GM12873 (cell line): Measurements from ENCODE around the gene GRAMD1A.

Experiments
- TF ChIP-seq, protein P1 (sequence below): IDR thresholded peaks from 2 replicates; pipeline ENCODE4 v1.5.1; 2012; ENCODE audit warnings: low read depth, mild to moderate bottlenecking, moderate library complexity, low read length, control low read depth; ENCODE audit not compliant: insufficient read depth; ENCODE audit errors: missing control alignments

GRAMD1A gene

DNA sequence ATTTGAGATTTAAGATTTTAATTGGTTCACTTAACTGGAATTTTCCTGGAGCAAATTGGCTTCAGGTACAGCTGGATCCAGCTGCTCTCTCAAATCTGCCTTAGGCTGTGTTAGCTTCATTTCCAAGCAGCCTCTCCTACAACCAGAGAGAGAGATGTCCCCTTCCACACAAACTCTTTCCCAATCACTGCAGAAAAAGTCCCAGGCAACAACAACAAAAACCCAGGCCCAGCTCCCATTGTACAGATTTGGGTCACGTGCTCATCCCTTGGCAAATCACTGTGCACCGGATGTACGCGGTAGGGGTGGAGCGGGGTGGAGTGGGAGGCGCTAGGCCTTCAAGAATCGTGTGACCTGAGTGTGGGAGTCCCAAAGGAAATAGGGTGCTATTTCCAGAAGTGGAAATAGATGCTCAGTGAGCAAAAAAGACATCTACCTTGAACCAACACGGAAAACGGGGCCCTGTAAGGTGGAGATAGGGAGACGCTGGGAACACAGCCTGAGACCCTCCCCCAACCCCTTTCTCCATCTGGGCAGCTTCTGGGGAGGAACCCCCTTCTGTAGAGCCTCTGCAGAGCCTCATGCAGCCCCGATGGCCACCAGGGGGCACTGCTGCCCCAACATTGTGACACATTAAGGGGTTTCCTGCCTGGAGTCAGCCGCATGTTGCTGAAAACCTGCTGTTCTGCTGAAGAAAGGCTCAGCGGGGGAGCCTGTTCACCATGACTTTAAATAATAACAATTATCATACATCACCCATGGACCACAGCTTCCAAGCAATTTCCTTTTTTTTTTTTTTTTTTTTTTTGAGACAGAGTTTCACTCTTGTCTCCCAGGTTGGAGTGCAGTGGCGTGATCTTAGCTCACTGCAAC, 66.8 kb downstream of the GRAMD1A start:
- TF ChIP-seq, protein P1, sequence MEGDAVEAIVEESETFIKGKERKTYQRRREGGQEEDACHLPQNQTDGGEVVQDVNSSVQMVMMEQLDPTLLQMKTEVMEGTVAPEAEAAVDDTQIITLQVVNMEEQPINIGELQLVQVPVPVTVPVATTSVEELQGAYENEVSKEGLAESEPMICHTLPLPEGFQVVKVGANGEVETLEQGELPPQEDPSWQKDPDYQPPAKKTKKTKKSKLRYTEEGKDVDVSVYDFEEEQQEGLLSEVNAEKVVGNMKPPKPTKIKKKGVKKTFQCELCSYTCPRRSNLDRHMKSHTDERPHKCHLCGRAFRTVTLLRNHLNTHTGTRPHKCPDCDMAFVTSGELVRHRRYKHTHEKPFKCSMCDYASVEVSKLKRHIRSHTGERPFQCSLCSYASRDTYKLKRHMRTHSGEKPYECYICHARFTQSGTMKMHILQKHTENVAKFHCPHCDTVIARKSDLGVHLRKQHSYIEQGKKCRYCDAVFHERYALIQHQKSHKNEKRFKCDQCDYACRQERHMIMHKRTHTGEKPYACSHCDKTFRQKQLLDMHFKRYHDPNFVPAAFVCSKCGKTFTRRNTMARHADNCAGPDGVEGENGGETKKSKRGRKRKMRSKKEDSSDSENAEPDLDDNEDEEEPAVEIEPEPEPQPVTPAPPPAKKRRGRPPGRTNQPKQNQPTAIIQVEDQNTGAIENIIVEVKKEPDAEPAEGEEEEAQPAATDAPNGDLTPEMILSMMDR, result peak; percentile 95

DNA sequence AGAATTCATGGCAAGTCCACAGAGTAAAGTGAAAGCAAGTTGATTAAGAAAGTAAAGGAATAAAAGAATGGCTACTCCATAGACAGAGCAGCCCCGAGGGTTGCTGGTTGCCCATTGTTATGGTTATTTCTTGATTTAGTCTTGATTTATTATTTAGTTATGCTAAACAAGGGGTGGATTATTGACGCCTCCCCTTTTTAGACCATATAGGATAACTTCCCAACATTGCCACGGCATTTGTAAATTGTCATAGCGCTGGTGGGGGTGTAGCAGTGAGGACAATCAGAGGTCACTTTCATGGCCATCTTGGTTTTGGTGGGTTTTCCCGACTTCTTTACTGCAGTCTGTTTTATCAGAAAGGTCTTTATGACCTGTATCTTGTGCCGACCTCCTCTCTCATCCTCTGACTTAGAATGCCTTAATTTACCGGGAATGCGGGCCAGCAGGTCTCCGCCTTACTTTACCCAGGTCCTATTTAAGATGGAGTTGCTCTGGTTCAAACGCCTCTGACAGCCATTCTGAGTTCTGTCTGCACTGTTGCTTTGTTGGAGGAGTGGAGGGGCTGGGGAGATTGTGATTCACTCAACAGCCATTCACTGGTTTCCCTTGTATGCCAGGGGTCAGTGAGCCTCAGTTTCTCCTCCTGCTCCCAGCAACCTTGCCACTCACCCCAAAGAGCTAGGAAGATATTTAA, 69.0 kb downstream of the GRAMD1A start:
- TF ChIP-seq, protein P1, result no peak

DNA sequence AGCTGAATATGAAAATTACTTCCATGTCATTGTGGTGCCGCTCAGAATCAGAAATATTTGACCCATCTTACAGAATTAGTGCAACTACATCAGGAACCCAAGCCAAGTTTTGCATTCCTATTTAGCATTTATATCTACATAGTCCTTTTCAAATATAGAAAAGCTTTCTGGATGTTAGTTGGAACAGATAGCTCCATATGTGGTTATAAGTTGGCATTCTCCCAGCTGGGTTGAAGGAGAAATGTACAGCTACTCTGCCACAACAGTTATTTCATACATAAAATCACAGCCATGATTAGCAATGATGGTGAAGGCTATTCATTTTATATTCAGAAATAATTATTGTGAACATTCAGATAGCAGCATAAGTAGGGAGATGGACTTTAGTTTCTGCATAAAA, 69.6 kb downstream of the GRAMD1A start:
- TF ChIP-seq, protein P1, result no peak

DNA sequence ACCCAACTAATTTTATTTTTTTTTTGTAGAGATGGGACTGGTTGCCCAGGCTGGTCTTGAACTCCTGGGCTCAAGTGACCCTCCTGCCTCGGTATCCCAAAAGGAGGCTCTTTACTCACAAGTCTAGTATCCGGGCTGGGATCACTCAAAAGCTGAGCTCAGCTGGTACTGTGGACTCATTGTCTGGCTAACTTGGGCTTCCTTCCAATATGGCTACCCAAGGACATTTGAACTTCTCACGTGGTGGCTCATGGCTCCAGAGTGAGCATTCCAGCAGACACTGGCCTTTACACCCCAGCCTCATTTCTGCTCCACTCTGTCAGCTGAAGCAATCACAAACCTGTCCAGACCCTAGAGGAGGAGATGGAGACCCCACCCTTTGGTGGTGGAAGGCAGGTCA, 70.3 kb downstream of the GRAMD1A start:
- TF ChIP-seq, protein P1, result no peak

DNA sequence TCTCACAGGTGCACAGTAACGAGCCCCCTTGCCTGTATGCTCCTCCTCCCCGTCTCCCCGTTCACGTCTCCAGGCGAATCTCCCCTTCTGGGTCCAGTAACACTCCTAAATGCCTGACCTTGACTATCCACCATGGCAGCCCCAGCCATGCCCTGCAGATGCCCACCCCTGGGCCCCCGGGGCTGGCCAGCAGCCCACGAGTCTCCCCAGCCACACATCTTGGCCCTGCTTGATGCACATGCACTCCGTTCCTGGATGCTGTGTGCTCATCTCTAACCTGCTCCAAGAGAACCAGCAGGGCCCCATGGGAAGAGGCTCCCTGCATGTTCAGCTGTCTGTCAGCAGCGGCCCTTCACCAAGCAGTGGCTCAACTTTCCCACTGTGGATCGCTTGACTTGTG, 73.4 kb downstream of the GRAMD1A start:
- TF ChIP-seq, protein P1, result no peak

DNA sequence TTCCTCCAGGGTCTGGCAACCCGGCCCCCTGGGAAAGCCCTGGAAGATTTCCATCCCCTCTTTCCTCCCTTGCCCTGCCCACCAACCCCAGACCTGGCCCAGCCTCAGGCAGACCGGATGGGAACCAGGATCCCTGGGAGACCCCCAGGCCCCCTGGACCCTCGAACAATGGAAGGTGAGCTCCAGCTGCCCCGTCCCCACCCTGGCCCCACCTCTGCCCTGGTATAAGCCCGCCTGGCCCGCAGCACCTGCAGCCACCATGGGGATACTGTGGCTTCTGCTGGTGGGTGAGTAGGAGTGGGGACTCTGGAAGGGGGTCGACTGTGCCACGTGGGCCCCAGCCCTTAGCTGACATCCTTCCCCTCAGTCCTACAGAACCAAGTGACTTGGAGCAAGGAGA, 73.8 kb downstream of the GRAMD1A start:
- TF ChIP-seq, protein P1, result no peak

DNA sequence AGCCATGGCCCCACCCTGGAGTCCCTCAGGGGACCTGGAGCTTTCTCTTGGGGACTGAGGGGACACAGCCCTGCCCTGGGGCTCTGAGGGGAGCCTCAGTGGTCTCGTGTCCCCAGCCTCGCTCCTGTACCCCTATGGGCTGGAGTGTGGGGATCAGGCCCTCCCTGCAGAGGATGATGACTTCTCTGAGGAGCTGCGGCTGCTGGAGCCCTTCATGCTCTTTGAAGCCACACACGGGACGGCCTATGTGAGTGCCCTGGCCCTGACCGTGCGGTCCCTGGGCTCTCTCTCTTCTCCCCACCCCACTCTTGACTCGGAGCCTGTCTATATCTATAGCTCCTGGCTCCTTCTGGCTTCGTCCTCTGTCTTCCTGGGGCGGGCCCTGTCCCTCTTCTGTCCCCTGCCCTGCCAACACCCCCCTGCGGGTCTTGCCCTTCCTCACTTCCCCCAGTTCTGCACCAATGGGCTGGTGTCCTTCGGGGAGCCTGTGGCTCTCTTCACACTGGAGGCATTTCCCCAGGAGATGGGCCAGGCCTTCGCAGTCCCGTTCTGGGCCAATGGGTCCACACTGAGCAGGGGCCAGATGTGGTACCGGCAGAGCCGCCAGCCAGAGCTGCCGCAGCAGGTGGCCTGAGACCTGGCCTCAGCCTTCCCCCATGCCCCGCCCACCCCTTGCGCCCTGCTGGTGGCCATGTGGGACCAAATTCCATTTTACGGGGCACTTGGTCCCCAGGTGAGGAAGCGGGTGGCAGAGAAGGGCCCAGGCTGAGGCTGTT, 74.5 kb downstream of the GRAMD1A start:
- TF ChIP-seq, protein P1, result no peak
